NCI-H146 treated with DMSO at 0.1 percent for 48 hours (cell line): ENCODE data around the gene OR10K1.
"Not testable (repeated sequence)": the region's sequence is repeated elsewhere in the genome, so short reads cannot be mapped to it uniquely, and the experiment has no call there.

Experiments
- DNase-seq: peaks from one replicate; lab custom pipeline; 2025; ENCODE audit not compliant: unreplicated experiment; lab: John Stamatoyannopoulos, UW

Gene OR10K1, protein sequence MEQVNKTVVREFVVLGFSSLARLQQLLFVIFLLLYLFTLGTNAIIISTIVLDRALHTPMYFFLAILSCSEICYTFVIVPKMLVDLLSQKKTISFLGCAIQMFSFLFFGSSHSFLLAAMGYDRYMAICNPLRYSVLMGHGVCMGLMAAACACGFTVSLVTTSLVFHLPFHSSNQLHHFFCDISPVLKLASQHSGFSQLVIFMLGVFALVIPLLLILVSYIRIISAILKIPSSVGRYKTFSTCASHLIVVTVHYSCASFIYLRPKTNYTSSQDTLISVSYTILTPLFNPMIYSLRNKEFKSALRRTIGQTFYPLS

DNA sequence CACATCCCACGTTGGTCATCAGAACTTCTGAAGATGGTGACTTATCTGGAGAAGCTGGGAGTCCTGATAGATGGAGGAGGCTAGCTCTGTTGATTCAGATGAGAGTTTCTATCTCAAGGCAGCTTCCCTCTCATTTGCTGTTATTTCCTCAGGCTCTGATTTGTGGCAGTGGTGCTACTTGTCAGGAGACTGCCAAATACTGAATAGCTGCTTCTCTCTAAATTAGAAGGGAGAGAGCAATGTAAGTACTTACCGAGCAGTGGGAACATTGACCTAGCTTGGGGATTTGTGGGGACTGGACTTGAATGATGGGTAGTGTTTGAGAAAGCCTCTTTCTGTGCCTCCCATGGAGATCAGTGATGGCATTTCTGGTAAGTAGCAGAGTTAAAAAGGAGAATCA, at the start of gene OR10K1:
Gene OR10K1 (plus strand): TSS at position 301 of the 400 bp plus-strand sequence. CDS start 3,728 bp downstream, outside the sequence.
- DNase-seq: no peak

DNA sequence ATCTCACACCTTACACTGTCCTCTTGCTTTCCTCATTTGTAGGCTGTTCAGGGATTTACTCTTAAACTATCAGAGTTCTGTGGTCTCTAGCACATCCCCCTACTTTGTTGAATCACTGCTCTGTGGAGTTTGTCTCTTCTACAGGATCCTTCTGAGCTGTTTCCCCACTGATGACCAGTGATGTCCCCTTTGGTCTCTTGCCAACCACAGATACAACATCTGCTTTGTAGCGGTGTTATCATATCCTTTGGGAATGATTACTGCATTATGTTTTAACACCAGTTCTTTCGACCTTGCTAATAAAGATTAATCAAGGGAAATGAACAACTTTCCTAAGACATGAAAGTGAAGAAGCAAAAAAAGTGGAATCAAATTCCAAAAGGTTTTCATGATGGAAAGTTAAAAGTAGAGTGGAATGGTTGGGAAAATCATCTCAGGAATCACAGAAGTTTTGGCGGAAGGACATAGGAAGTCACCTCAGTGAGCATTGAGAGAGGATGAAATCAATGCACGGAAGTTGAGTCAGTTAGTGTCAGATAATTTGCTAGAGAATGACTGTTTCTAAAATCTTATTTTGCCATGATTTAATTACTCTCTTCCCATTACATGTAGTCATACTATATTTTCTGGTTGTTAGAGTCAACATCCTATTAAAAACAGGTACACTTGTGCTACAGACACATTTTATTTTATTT, 46.8 kb upstream of the OR10K1 start:
- no peak for DNase-seq

- DNase-seq: no peak
Observed at GRCh38 chr1:158417586-158417985, 44.0 kb upstream of the OR10K1 start.

DNA sequence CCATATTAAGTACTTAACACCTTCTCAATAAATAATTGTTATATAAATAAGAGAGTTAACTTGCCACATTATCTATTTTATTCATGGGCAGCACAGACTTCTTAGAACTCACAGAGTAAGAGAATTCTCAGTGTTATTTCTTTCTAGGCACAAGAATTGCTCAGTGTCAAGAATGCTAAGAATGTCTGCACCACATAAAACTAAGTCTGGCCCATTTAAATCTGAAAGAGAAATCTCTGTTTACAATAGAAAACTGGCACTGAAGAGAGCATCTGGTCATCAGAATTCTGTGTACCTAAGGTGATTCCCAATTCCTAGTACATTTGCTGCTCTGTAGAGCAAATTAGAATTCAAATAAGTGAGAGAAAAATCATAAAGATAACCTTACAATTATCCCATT, 39.4 kb upstream of the OR10K1 start:
- DNase-seq: no peak

DNA sequence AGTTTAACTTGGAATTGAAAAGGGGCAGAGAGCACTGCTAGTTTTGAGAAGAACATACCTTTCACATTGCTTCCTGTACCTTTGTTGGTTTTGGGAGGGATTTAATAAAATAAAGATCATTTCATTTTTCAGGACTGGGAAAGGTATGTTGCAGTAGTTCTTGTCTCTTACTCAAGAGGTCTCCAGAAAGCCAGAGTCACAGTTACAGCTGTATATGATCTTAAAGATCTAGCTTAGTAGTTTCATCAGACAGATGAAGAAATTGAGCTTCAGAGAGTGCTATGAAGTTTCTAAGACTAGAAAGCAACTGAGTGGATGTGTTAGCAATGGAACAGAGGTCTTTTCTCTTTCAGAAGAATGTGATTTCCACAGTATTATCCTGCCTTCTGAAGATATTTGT, 36.6 kb upstream of the OR10K1 start:
- no peak for DNase-seq

DNA sequence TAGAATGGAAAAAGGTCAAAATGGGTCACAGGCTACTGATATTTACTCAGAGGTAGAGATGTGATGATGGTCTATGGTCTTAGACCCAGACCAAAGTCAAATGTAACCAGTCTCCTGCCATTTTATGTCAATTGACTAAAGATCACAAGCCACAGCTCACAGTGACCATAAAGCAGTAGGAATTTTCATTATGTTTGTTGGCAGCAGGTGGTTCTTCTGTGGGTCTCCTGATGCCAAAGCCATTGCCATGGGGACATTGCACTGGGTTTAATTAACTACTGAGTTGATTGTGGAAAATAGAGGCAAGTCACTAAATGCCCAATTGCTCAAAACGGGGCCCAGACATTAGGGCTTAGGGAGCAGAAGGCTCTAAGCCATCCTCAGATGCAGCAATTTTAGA, 35.5 kb upstream of the OR10K1 start, which contains the start of gene OR10K2:
Gene OR10K2 (minus strand): TSS at position 101 of the 400 bp plus-strand sequence. CDS start 5,371 bp downstream, outside the sequence.
- no peak for DNase-seq

DNA sequence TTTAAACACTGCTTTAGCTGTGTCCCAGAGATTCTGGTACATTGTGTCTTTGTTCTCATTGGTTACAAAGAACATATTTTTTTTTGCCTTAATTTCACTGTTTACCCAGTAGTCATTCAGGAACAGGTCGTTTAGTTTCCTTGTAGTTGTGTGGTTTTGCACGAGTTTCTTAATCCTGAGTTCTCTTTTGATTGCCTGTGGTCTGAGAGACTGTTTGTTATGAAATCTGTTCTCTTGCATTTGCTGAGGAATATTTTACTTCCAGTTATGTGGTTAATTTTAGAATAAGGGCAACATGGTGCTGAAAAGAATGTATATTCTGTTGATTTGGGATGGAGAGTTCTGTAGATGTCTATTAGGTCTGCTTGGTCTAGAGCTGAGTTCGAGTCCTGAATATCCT, 31.5 kb upstream of the OR10K1 start:
- DNase-seq: not testable (repeated sequence)

GRCh38 chr1:158434741-158435140, 26.9 kb upstream of the OR10K1 start:
- no peak for DNase-seq

DNA sequence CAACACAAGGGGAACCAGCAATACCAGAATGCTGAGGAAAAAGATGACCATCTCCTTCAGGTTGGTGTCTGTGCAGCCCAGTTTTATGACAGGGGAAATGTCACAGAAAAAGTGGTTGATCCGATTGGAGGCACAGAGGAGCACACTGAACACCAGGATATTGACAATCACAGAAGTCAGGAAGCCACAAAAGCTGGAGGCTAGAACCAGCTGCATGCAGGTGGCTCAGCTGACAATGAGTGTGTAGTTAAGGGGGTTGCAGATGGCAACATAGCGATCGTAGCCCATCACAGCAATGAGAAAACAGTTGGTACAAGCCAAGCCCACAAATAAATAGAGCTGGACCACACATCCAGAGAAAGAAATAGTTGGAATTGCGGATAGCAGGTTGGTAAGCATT, 16.3 kb upstream of the OR10K1 start:
- no peak for DNase-seq

- DNase-seq: no peak
Observed at GRCh38 chr1:158454537-158454936, 7.1 kb upstream of the OR10K1 start.

DNA sequence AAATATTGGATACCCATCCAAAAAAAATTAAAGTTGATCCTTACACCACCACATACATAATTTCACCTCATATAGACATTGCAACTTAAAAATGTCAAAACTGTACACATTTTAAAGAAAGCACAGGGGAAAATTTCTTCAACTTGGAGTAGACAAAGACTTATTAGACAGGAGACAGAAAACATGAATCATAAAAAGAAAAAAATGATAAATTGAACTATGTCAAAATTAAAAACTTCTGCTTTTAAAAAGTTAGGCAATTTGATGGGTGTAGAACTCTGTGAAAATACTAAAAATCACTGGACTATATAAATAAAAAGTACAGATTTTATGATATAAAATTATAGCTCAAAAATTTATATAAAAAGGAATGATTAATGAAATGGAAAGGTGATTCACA, 4.4 kb upstream of the OR10K1 start:
- no peak for DNase-seq

GRCh38 chr1:158458263-158458662, 3.4 kb upstream of the OR10K1 start:
- DNase-seq: no peak

DNA sequence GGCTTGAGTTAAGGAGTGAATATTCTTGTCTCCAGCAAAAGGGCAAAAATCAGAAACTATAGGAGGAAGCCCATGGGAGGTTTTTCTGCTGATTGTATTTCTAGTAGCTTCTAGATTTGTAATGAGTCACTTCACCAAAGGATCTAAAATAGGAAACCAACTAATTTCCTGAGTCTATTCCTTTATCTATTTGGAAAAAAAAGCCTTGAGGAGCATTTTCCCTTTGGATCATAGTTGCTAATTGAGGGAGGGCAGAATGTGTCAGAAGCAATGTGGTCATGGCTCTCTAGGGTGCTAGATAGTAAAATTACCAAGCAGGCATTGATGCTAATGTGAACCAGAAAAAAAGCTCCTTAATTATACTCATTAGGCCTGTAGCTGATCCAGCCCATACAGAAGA, 10.3 kb downstream of the OR10K1 start, which contains the start of gene OR10R2:
Gene OR10R2 (plus strand): TSS at position 301 of the 400 bp plus-strand sequence. CDS start 106 bp downstream, outside the sequence.
- DNase-seq: no peak

DNA sequence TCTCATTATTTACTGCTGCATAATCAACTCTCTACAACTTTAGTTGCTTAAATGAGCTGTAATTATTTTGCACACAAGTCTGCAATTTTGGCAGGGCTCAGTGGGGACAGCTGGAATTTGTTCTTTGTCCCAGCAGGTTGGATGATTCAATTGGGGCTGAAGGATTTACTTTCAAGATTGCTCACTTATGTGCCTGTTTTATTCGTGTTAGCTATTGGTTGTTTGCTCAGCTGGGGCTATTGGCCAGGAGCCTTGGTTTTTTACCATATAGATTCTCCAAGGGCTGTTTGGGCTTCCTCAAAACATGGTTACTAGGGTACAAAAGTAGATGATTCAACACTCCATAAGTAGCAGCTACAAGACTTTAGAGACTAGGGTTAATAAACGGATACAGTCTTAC, 23.8 kb downstream of the OR10K1 start:
- no peak for DNase-seq

GRCh38 chr1:158491316-158491715, 29.7 kb downstream of the OR10K1 start:
- DNase-seq: no peak

- no peak for DNase-seq
Observed at GRCh38 chr1:158493054-158493453, 31.4 kb downstream of the OR10K1 start.

GRCh38 chr1:158494796-158495195, 33.2 kb downstream of the OR10K1 start:
- no peak for DNase-seq

DNA sequence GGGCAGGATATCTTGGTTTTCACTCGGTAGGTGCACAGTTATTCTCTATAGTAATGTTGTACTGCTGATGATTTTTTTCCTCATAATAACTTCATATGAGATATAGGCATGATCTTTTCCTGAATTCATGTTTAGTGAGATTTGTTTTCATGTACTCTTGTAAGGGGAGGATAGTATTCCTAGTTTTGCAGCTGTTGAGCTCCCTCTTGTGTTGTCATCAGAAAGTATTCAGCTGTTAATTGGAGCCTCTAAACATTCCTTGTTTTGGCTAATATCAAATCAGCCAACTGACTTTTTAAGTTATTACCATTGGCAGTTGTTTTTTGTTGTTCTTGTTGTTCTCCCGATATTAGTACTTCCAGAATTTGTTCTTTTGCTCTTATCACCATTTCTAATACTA, 34.7 kb downstream of the OR10K1 start:
- DNase-seq: no peak

DNA sequence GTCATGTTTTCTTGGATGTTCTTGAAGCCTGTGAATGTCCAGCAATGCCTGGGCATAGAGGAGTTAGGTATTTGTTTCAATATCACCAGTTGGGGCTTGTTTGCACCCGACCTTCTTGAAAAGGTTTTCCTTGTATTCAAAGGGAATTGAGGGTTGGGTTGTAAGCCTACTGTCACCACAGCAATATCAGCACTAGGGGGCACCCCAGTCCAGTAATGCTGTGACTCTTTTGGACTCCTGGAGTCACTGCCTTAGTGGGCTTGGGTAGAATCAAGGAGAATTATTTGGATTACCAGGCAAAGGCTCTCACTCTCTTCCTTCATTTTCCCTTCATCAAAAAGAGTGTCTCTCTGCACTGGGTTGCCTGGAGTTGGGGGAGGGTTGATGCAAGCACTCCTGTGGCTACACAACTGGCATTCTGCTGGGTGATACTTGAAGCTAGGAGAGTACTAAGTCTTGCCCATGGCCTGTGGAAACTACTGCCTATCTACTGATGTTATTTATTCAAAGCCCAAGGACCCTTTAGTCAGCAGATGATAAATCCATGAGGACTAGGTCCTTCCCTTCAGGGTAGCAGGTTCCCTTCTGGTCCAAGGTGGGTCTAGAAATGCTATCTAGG, 44.8 kb downstream of the OR10K1 start:
- DNase-seq: no peak

DNA sequence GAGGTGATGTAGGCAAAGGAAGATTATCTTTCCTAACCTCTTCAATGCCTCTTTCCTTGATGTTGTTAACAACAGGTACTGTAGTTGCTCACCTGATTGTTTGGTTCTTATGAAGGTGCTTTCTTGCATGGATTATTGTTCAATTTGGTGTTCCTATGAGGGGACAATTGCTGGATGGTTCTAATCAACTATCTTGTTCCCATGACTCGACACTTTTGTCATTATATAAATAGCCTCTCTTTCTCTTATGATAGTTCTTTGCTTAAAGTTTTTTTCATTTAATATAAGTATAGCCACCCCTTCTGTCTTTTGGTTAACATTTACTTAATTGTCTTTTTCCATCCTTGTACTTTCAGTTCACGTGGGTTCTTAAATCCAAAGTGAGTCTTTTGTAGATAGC, 45.9 kb downstream of the OR10K1 start:
- no peak for DNase-seq

DNA sequence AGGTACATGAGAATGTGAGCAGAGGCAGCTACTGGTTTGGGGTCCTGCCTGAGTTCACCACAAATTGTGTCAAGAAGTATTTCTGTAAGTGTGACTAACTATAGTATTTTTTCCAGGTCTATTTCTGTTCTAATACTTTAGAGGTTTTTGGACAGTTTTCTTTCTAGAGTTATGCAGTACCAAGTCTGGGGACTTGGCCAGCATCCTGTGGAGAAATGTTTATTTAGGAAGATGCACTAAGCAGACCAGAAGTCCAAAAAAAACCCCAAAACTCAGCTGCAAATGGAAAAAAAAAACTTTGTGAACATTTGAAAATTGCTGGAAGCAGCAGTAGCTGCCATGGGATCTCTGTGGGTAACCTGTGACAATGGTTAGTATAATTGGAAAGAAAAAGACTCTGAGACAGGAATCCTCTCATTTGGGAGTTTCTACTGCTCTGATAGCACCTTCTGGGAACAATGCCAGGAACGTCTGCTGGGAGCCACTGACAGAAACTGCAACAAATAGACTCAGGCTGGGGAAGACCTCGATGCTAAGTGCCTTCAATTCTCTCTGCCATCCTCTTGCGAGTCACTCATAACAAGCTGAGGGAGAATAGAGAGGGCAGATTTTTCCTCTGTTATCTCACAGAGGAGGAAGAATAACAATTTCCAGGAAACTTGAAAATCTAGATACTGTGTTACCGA, 48.0 kb downstream of the OR10K1 start:
- DNase-seq: no peak
